Measurements from ENCODE around the gene PLK3. TPM values are rescaled to one million over a fixed set of nuclear protein-coding genes. Genes with fewer than 3 reads are reported as not detected.

PLK3 gene
- total and polyA plus RNA-seq, 10 of the 15 experiments (the other 5 are each of a cell fraction or from before 2014, with no cell fraction given): 1.5 to 23.2 (median 12.1) TPM

DNA sequence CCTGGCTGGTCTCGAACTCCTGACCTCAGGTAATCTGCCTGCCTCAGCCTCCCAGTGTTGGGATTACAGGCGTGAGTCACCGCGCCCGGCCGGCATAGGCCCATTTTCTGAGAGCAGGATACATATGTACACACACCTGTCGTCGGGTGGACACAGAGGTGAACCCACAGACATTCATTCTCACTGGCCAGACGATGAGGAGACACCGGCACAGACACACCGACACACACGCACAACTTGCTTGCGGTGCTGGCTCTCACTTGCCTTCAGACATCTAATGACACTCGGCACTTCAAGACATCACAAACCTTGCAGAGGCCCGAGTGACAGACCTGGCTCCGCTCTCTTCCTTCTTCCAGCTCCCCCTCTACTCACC lies 42.3 kb downstream of the PLK3 start:
- H2AFZ ChIP-seq (ENCODE audit: control insufficient read depth, low read depth, low read length): peak overlapping the region; percentile 60
- no peaks in the 10 kb centered on the region for H3K36me3 ChIP-seq (ENCODE audit: control insufficient read depth in 2 of 2, insufficient read depth in 2 of 2, low read length in 1 of 2)
- in situ Hi-C loops (cut with MboI): no loop called here
- H3K4me3 ChIP-seq: peak overlapping the region; percentile 47; the same call in 1 of the 2 replicates
- no peaks in the 10 kb centered on the region for H3K4me1 ChIP-seq (ENCODE audit: control insufficient read depth, insufficient read depth, low read length)
- RAD21 ChIA-PET (ENCODE audit: unreplicated experiment): interaction anchor here (1.3 kb wide), 1 partner anchor 42 kb away, joined by 6 read pairs; the partner anchor contains the start of gene PLK3
- no peaks in the 10 kb centered on the region for H4K20me1 ChIP-seq (ENCODE audit: control insufficient read depth, insufficient read depth)
- FAIRE-seq (no peak), ATAC-seq (peak; percentile 35), DNase-seq (ENCODE audit: low read depth, low spot score) (no peak)
- no peaks in the 10 kb centered on the region for H3K27me3 ChIP-seq (replicated peaks in 1 of 2; ENCODE audit: control insufficient read depth in 2 of 2, insufficient read depth in 2 of 2, low read length in 1 of 2)
- POLR2A ChIA-PET: no interaction called here
- 74% methylated on average over 16 of the region's 16 CpGs for WGBS (ENCODE audit: insufficient coverage, insufficient replicate concordance, low lambda C conversion rate, missing lambda C conversion rate)
- H3K79me2 ChIP-seq (ENCODE audit: control insufficient read depth, insufficient read depth, low read length): no peaks in the 10 kb centered on the region
- intact Hi-C loops (cut with micrococcal nuclease; ENCODE audit: unreplicated experiment): no loop called here
- TF ChIP-seq SMAD1 (IDR thresholded peaks at IDR 0.05; ENCODE audit: low read depth, partially characterized antibody): no peak
- TF ChIP-seq TCF12 (IDR thresholded peaks at IDR 0.05; ENCODE audit: low read depth, low read length): no peak
- no peak for TF ChIP-seq SRF (IDR thresholded peaks at IDR 0.05; ENCODE audit: low read depth in 2 of 2, low read length in 2 of 2)
- no peak for TF ChIP-seq ZBTB4 (CRISPR knock-in tag; IDR thresholded peaks at IDR 0.05)
- TF ChIP-seq NR2C1 (IDR thresholded peaks at IDR 0.05): no peak
- TF ChIP-seq SUZ12 (IDR thresholded peaks at IDR 0.05; ENCODE audit: unreplicated experiment): no peak
- TF ChIP-seq RELA (IDR thresholded peaks at IDR 0.05; ENCODE audit: borderline replicate concordance, partially characterized antibody): no peak
- no peak for TF ChIP-seq BCL11A (IDR thresholded peaks at IDR 0.05; ENCODE audit: low read depth, low read length)
- no peak for TF ChIP-seq RBBP5 (conservative IDR thresholded peaks at IDR 0.05)
- no peak for TF ChIP-seq SREBF1 (IDR thresholded peaks at IDR 0.05; ENCODE audit: low read length)
- TF ChIP-seq, protein P1, sequence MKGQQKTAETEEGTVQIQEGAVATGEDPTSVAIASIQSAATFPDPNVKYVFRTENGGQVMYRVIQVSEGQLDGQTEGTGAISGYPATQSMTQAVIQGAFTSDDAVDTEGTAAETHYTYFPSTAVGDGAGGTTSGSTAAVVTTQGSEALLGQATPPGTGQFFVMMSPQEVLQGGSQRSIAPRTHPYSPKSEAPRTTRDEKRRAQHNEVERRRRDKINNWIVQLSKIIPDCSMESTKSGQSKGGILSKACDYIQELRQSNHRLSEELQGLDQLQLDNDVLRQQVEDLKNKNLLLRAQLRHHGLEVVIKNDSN (IDR thresholded peaks at IDR 0.05; ENCODE audit: borderline replicate concordance, extremely low read length, insufficient read depth, low read depth, low read length): no peak
- TF ChIP-seq CBX5 (IDR thresholded peaks at IDR 0.05; ENCODE audit: low read depth): no peak
- TF ChIP-seq TARDBP (IDR thresholded peaks at IDR 0.05; ENCODE audit: borderline replicate concordance): no peak
- no peak for TF ChIP-seq NKRF (conservative IDR thresholded peaks at IDR 0.05)
- TF ChIP-seq ZNF622 (IDR thresholded peaks at IDR 0.05): no peak
- no peak for TF ChIP-seq CHD1 (IDR thresholded peaks at IDR 0.05; ENCODE audit: low read depth, low read length)
- TF ChIP-seq ASH2L (IDR thresholded peaks at IDR 0.05; ENCODE audit: borderline replicate concordance, low read depth): no peak
- H3K4me2 ChIP-seq (ENCODE audit: control insufficient read depth, insufficient read depth): peak overlapping the region; percentile 77
- no peaks in the 10 kb centered on the region for H3K9me3 ChIP-seq (replicated peaks; ENCODE audit: control insufficient read depth, insufficient read depth, low read length)
- BruUV-seq (replicated peaks): no TSS peak
- SMC1A ChIA-PET (ENCODE audit: uncharacterized antibody, unreplicated experiment): interaction anchor here (0.6 kb wide), 1 partner anchor 144 kb away, joined by 3 read pairs; the partner anchor contains the start of gene EIF2B3
- CTCF ChIA-PET: no interaction called here
- H3K9ac ChIP-seq (ENCODE audit: control insufficient read depth, insufficient read depth, low read length): no peak overlapping the region; the same call in 1 of the 2 replicates
- no peak overlapping the region for H3K27ac ChIP-seq (ENCODE audit: control insufficient read depth, insufficient read depth)

Data from GM12878 (cell line).